Loucy (cell line): ENCODE results near the gene KDM2B.
A peak's percentile ranks its signal among the peaks of the same experiment; 100 is the strongest.

Source experiments
- H2AFZ ChIP-seq: fragments of 200-600 bp; sonication (generic); 2 replicates; pipeline ENCODE4 v1.6.0; 2016; ENCODE audit warnings: antibody characterized with exemption, mild to moderate bottlenecking, low read length, moderate library complexity
- H3F3A ChIP-seq: fragments of 200-600 bp; 2 replicates; pipeline ENCODE4 v1.6.0; 2016; ENCODE audit warnings: antibody characterized with exemption, low read depth, mild to moderate bottlenecking
- H3K27me3 ChIP-seq: fragments of 200-600 bp; sonication (generic); 2 replicates; pipeline ENCODE4 v1.6.1; 2014; ENCODE audit warnings: low read length, mild to moderate bottlenecking; ENCODE audit not compliant: insufficient read depth, poor library complexity, severe bottlenecking
- H3K36me3 ChIP-seq: fragments of 200-600 bp; sonication (generic); 2 replicates; pipeline ENCODE4 v1.6.1; 2016; ENCODE audit warnings: low read length; ENCODE audit not compliant: insufficient read depth
- H3K4me1 ChIP-seq: fragments of 200-600 bp; sonication (generic); 2 replicates; pipeline ENCODE4 v1.5.1; 2014; ENCODE audit warnings: low read length, mild to moderate bottlenecking; ENCODE audit not compliant: insufficient read depth, poor library complexity, severe bottlenecking
- H3K4me2 ChIP-seq: fragments of 200-600 bp; sonication (generic); 2 replicates; pipeline ENCODE4 v1.6.0; 2014; ENCODE audit warnings: antibody characterized with exemption, low read length, low read depth, mild to moderate bottlenecking; ENCODE audit not compliant: poor library complexity, severe bottlenecking
- H3K4me3 ChIP-seq: fragments of 200-600 bp; sonication (generic); 2 replicates; pipeline ENCODE4 v1.5.1; 2014; ENCODE audit warnings: low read length, mild to moderate bottlenecking, mixed read lengths; ENCODE audit not compliant: poor library complexity, severe bottlenecking
- H3K79me2 ChIP-seq: fragments of 200-600 bp; sonication (generic); 2 replicates; pipeline ENCODE4 v1.6.1; 2014; ENCODE audit warnings: low read length; ENCODE audit not compliant: insufficient read depth
- H3K9ac ChIP-seq: fragments of 200-600 bp; sonication (generic); 2 replicates; pipeline ENCODE4 v1.6.0; 2014; ENCODE audit warnings: mild to moderate bottlenecking, low read depth, low read length, moderate library complexity; ENCODE audit not compliant: poor library complexity, severe bottlenecking
- H3K9me2 ChIP-seq: fragments of 200-600 bp; sonication (generic); replicated peaks from 2 replicates; pipeline ENCODE4 v1.6.1; 2016; ENCODE audit warnings: low read depth, low read length, mixed read lengths
- H3K9me3 ChIP-seq: fragments of 200-600 bp; sonication (generic); 2 replicates; pipeline ENCODE4 v1.6.1; 2014; ENCODE audit warnings: mild to moderate bottlenecking, antibody characterized with exemption, low read length, low read depth; ENCODE audit not compliant: insufficient read depth
- H4K20me1 ChIP-seq: fragments of 200-600 bp; sonication (generic); 2 replicates; pipeline ENCODE4 v1.6.0; 2014; ENCODE audit warnings: antibody characterized with exemption, low read length, mild to moderate bottlenecking; ENCODE audit not compliant: insufficient read depth, poor library complexity, severe bottlenecking
- EZH2phosphoT487 ChIP-seq: fragments of 200-600 bp; IDR thresholded peaks from 2 replicates; pipeline ENCODE4 v1.6.1; 2018; ENCODE audit warnings: antibody characterized with exemption, mild to moderate bottlenecking, moderate library complexity, borderline replicate concordance
- TF ChIP-seq, protein P1 (sequence below): fragments of 200-600 bp; sonication (generic); conservative IDR thresholded peaks from 2 replicates; pipeline ENCODE4 v1.5.1; 2014; ENCODE audit warnings: mild to moderate bottlenecking, antibody characterized with exemption, low read length

The KDM2B gene

GRCh38 chr12:121578230-121579189 is 2.3 kb downstream of the KDM2B start:
- TF ChIP-seq, protein P1, sequence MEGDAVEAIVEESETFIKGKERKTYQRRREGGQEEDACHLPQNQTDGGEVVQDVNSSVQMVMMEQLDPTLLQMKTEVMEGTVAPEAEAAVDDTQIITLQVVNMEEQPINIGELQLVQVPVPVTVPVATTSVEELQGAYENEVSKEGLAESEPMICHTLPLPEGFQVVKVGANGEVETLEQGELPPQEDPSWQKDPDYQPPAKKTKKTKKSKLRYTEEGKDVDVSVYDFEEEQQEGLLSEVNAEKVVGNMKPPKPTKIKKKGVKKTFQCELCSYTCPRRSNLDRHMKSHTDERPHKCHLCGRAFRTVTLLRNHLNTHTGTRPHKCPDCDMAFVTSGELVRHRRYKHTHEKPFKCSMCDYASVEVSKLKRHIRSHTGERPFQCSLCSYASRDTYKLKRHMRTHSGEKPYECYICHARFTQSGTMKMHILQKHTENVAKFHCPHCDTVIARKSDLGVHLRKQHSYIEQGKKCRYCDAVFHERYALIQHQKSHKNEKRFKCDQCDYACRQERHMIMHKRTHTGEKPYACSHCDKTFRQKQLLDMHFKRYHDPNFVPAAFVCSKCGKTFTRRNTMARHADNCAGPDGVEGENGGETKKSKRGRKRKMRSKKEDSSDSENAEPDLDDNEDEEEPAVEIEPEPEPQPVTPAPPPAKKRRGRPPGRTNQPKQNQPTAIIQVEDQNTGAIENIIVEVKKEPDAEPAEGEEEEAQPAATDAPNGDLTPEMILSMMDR = no peak
- no peak for TF ChIP-seq EZH2phosphoT487
- peaks cover 38% of the 10 kb centered on the region for H3K4me1 ChIP-seq
- H3K4me2 ChIP-seq = peak overlapping the region; percentile 99

DNA sequence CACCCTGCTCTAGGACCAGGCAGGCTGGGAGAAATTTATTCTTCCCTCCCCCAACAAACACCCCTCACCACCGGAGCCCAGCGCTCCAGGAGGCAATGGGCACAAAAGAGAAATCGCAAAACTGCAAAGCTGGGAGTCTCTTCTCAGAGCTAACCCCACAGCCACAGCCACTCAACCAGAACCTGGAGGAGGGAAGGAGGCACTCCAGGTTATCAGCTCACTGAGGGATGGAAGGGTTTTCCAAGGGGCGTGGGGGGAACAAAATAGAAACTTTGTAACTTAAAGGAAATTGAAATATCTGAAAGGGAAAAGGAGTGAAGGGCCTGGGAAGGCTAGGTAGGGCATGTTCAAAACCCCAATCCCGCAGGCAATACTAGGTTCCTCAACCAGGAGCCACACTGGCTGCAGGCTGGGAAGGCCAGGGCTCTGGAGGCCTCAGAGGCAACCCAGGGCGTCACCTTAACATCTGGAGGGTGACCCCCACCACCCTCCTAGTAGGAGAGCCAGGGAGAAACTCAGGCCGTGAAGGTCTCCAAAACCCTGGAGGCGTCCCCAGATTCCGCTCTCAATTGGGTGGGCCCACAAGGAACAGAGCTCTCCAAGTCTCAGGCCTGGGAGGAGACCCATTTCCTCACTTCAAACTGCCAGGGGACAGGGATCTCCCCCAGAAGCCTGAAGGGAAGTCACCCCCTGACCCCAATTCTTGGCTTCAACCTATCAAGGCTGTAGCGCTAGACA is 3.2 kb downstream of the KDM2B start:
- peak overlapping the region; percentile 99 for H3K4me2 ChIP-seq

More at GRCh38 chr12:121578230-121579189, 2.3 kb downstream of the KDM2B start:
- Histone ChIP-seq H3K9me2 (no peaks in the 10 kb centered on the region), H3K9ac (peak overlapping the region; percentile 99), H3K79me2 (peaks cover 55% of the 10 kb centered on the region), H3K36me3 (peaks cover 16% of the 10 kb centered on the region; the same call in 1 of the 2 replicates), H3K27me3 (no peaks in the 10 kb centered on the region), H2AFZ (no peak overlapping the region; the same call in 1 of the 2 replicates), H4K20me1 (peaks cover 8% of the 10 kb centered on the region), H3F3A (peaks cover 6% of the 10 kb centered on the region; the same call in 1 of the 2 replicates), H3K9me3 (no peaks in the 10 kb centered on the region), H3K4me3 (peak overlapping the region; percentile 92)

DNA sequence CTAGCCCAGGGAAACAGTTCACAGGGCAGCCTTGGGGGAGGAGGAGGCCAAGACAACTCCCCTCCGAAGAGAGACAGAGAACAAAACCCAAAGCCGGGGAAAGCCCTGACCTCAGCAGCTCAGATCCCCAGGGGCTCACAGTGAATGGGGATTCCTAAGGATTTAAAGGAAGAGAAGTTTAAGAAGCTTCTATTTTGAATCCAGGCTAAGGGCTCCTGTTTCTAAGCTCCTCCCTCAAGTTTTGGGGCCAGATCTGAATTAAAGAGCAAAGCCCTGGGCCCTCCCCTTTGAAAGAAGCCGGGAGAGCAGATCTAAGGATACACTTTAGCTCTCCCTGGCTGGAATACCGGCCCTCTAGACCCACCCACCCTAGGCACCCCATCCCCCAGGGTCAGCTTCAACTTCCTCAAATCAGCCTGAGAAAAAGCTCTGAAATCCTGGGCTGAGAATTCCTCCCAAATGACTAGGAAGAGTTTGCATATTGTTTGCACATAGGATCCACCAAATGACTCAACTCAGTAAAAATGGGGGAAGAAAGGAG is 3.9 kb downstream of the KDM2B start:
- TF ChIP-seq, protein P1 = no peak
- no peak for TF ChIP-seq EZH2phosphoT487
- Histone ChIP-seq H3K9ac (no peak overlapping the region), H3K27me3 (no peaks in the 10 kb centered on the region), H3K4me1 (peaks cover 25% of the 10 kb centered on the region), H2AFZ (no peak overlapping the region), H3K9me2 (no peaks in the 10 kb centered on the region), H3K79me2 (peaks cover 40% of the 10 kb centered on the region), H3K4me2 (peak overlapping the region; percentile 99), H3K9me3 (no peaks in the 10 kb centered on the region), H3K36me3 (peaks cover 16% of the 10 kb centered on the region; the same call in 1 of the 2 replicates), H3K4me3 (no peak overlapping the region), H3F3A (peaks cover 6% of the 10 kb centered on the region; the same call in 1 of the 2 replicates), H4K20me1 (no peaks in the 10 kb centered on the region)

More for the DNA sequence above, 3.2 kb downstream of the KDM2B start:
- Histone ChIP-seq H3K27me3 (no peaks in the 10 kb centered on the region), H3K4me3 (peak overlapping the region; percentile 34), H3K9ac (peak overlapping the region; percentile 18), H3K79me2 (peaks cover 47% of the 10 kb centered on the region), H3K9me3 (no peaks in the 10 kb centered on the region), H3F3A (peaks cover 6% of the 10 kb centered on the region; the same call in 1 of the 2 replicates), H2AFZ (no peak overlapping the region), H4K20me1 (peaks cover 3% of the 10 kb centered on the region), H3K4me1 (peaks cover 29% of the 10 kb centered on the region), H3K9me2 (no peaks in the 10 kb centered on the region), H3K36me3 (peaks cover 16% of the 10 kb centered on the region; the same call in 1 of the 2 replicates)
- TF ChIP-seq EZH2phosphoT487 = no peak
- TF ChIP-seq, protein P1 = no peak
